CD4-positive, alpha-beta T cell (primary cell): ENCODE measurements around the gene MACROD2. TPM values are rescaled to one million over a fixed set of nuclear protein-coding genes. Genes with fewer than 3 reads are reported as not detected.

Experiments used
- ATAC-seq: fragments of 200-7000 bp; cut with Tn5 transposase; one replicate; pipeline ENCODE4 v1.10.0; 2022; ENCODE audit warnings: mild to moderate bottlenecking; ENCODE audit not compliant: poor library complexity
- CTCF ChIA-PET: fragments of 350-600 bp; sonication (Branson Sonifier 250); formaldehyde crosslinking; loops from one replicate; lab custom pipeline; 2021; ENCODE audit warnings: antibody characterized with exemption, inconsistent platforms; lab: Charles Lee
- POLR2A ChIA-PET: fragments of 350-600 bp; sonication (Branson Sonifier 250); formaldehyde crosslinking; loops from one replicate; lab custom pipeline; 2021; ENCODE audit warnings: antibody characterized with exemption, inconsistent platforms; lab: Charles Lee
- DNase-seq, 14 experiments: peaks; one replicate each; pipeline ENCODE4 v3.0.0-alpha.2; 2013 to 2020; ENCODE audit warnings: mixed read lengths in 2 of 14
- H3K27ac ChIP-seq, 2 donors: one replicate each; pipeline versions ENCODE4 v1.5.1 to v1.7.0; 2013; ENCODE audit warnings: low read length in 2 of 2, low read depth in 1 of 2, mild to moderate bottlenecking in 1 of 2
- H3K27me3 ChIP-seq, 2 experiments: 1 replicate in 1 of 2; 2 replicates in 1 of 2; pipeline versions ENCODE4 v1.6.1 to v1.7.0; 2013; ENCODE audit warnings: low read length in 2 of 2, control low read depth in 1 of 2, mild to moderate bottlenecking in 1 of 2, moderate library complexity in 1 of 2; ENCODE audit not compliant: insufficient read depth in 2 of 2, control insufficient read depth in 1 of 2
- H3K36me3 ChIP-seq: one replicate; pipeline ENCODE4 v1.6.1; 2013; ENCODE audit warnings: low read length, control low read depth; ENCODE audit not compliant: insufficient read depth
- H3K4me1 ChIP-seq: one replicate; pipeline ENCODE4 v1.6.1; 2013; ENCODE audit warnings: low read length, control low read depth; ENCODE audit not compliant: insufficient read depth
- H3K4me3 ChIP-seq: one replicate; pipeline ENCODE4 v1.5.1; 2013; ENCODE audit warnings: mild to moderate bottlenecking, low read length, moderate library complexity
- H3K9me3 ChIP-seq, 2 experiments: 1 replicate in 1 of 2; 2 replicates in 1 of 2; pipeline versions ENCODE4 v1.6.1 to v1.7.0; 2013; ENCODE audit warnings: low read length in 2 of 2, mild to moderate bottlenecking in 2 of 2, control low read depth in 1 of 2, moderate library complexity in 1 of 2; ENCODE audit not compliant: control insufficient read depth in 1 of 2, insufficient read depth in 1 of 2
- H3K27ac Mint-ChIP-seq: one replicate; pipeline ENCODE4 v1.8.0; 2020; ENCODE audit warnings: mixed read lengths
- H3K27me3 Mint-ChIP-seq: one replicate; pipeline ENCODE4 v1.8.0; 2021; ENCODE audit warnings: mixed read lengths
- H3K36me3 Mint-ChIP-seq: one replicate; pipeline ENCODE4 v1.8.0; 2021; ENCODE audit warnings: low read depth, mixed read lengths
- H3K4me1 Mint-ChIP-seq: one replicate; pipeline ENCODE4 v1.8.0; 2021; ENCODE audit warnings: low read depth, mixed read lengths
- H3K4me3 Mint-ChIP-seq: one replicate; pipeline ENCODE4 v1.8.0; 2020; ENCODE audit warnings: mild to moderate bottlenecking, mixed read lengths
- H3K9me3 Mint-ChIP-seq: one replicate; pipeline ENCODE4 v1.8.0; 2020; ENCODE audit warnings: mixed read lengths
- CTCF ChIP-seq: fragments of 200-600 bp; IDR thresholded peaks from one replicate; pipeline ENCODE4 v1.8.0; 2022; ENCODE audit warnings: antibody characterized with exemption, mild to moderate bottlenecking
- intact Hi-C, 2 experiments: fragments of 100-400 bp; cut with DNase I in 1 of 2; cut with micrococcal nuclease in 1 of 2; formaldehyde crosslinking; loops; one replicate each; pipeline versions ENCODE4 v1.15.1 to v1.9.0; 2023 to 2025; cut with DNase I, micrococcal nuclease
- total RNA-seq, 174 experiments: library from RNA in 2 of 174; stranded (reverse) in 2 of 174; gene quantifications; one replicate each; pipeline ENCODE4 v1.2.3 and lab custom pipeline; 2021 to 2026

Gene MACROD2
- total RNA-seq, 2 experiments from 2014 or later, result not detected

GRCh38 chr20:14550655-14551054 lies 555.3 kb downstream of the MACROD2 start:
- intact Hi-C loops, result no loop called here
- H3K27me3 Mint-ChIP-seq, result no peaks in the 10 kb centered on the region
- POLR2A ChIA-PET, result no interaction called here
- no peak overlapping the region for H3K27ac Mint-ChIP-seq
- H3K36me3 ChIP-seq, result no peaks in the 10 kb centered on the region
- no peak overlapping the region for H3K4me3 Mint-ChIP-seq
- no peaks in the 10 kb centered on the region for H3K27me3 ChIP-seq
- H3K4me1 Mint-ChIP-seq, result no peaks in the 10 kb centered on the region
- no peak for DNase-seq
- ATAC-seq, result no peak
- H3K4me1 ChIP-seq, result no peaks in the 10 kb centered on the region
- peaks cover 0 to 8% of the 10 kb centered on the region in 2 experiments for H3K9me3 ChIP-seq
- no peak for TF ChIP-seq CTCF
- H3K27ac ChIP-seq, result no peak overlapping the region
- no peak overlapping the region for H3K4me3 ChIP-seq
- no peaks in the 10 kb centered on the region for H3K36me3 Mint-ChIP-seq
- CTCF ChIA-PET, result no interaction called here
- H3K9me3 Mint-ChIP-seq, result peaks cover 2% of the 10 kb centered on the region

- Mint-ChIP-seq H3K27ac (no peak overlapping the region), H3K9me3 (no peaks in the 10 kb centered on the region), H3K4me3 (no peak overlapping the region), H3K4me1 (no peaks in the 10 kb centered on the region), H3K27me3 (no peaks in the 10 kb centered on the region), H3K36me3 (no peaks in the 10 kb centered on the region)
- Histone ChIP-seq H3K36me3 (no peaks in the 10 kb centered on the region), H3K27ac (no peak overlapping the region), H3K27me3 (no peaks in the 10 kb centered on the region), H3K9me3 (peaks cover 0 to 8% of the 10 kb centered on the region in 2 experiments), H3K4me3 (no peak overlapping the region), H3K4me1 (no peaks in the 10 kb centered on the region)
- no peak for DNase-seq
- CTCF ChIA-PET, result no interaction called here
- intact Hi-C loops, result no loop called here
- TF ChIP-seq CTCF, result no peak
- POLR2A ChIA-PET, result no interaction called here
- ATAC-seq, result no peak
Observed at GRCh38 chr20:14553774-14554534, 558.6 kb downstream of the MACROD2 start.

- ATAC-seq (no peak), DNase-seq (no peak)
- H3K4me3 Mint-ChIP-seq, result no peak overlapping the region
- H3K27ac Mint-ChIP-seq, result no peak overlapping the region
- no peaks in the 10 kb centered on the region for H3K36me3 Mint-ChIP-seq
- ChIA-PET CTCF (no interaction called here), POLR2A (no interaction called here)
- no peaks in the 10 kb centered on the region for H3K36me3 ChIP-seq
- no peaks in the 10 kb centered on the region for H3K27me3 Mint-ChIP-seq
- intact Hi-C loops, result no loop called here
- H3K27me3 ChIP-seq, result no peaks in the 10 kb centered on the region
- peaks cover 0 to 8% of the 10 kb centered on the region in 2 experiments for H3K9me3 ChIP-seq
- H3K4me3 ChIP-seq, result no peak overlapping the region
- H3K9me3 Mint-ChIP-seq, result no peaks in the 10 kb centered on the region
- TF ChIP-seq CTCF, result no peak
- no peaks in the 10 kb centered on the region for H3K4me1 Mint-ChIP-seq
- H3K4me1 ChIP-seq, result no peaks in the 10 kb centered on the region
- H3K27ac ChIP-seq, result no peak overlapping the region
Observed at GRCh38 chr20:14555676-14556075, 560.4 kb downstream of the MACROD2 start.
